Kidney epithelial cell (primary cell): ENCODE data around the gene SV2B. TPM values are rescaled to one million over a fixed set of nuclear protein-coding genes. Genes with fewer than 3 reads are reported as not detected.

Experiments used
- DNase-seq: peaks from one replicate; pipeline ENCODE4 v3.0.0-alpha.2; 2010; ENCODE audit warnings: low read depth
- H3K27me3 ChIP-seq: 2 replicates; pipeline ENCODE4 v1.6.0; 2011; ENCODE audit warnings: low read length; ENCODE audit not compliant: control insufficient read depth, insufficient read depth
- H3K36me3 ChIP-seq: 2 replicates; pipeline ENCODE4 v1.5.1; 2011; ENCODE audit warnings: low read length; ENCODE audit not compliant: control insufficient read depth, insufficient read depth
- H3K4me3 ChIP-seq: 2 replicates; pipeline ENCODE4 v1.5.1; 2011; ENCODE audit warnings: low read depth, mild to moderate bottlenecking, control low read depth, low read length
- CTCF ChIP-seq: IDR thresholded peaks from 2 replicates; pipeline ENCODE4 v1.5.1; 2011; ENCODE audit warnings: mild to moderate bottlenecking, moderate library complexity, low read length, control low read depth, inconsistent platforms; ENCODE audit not compliant: insufficient read depth, poor library complexity, severe bottlenecking
- total RNA-seq: library from RNA; depleted of rRNA; stranded (reverse); fragments of >200 nt; gene quantifications from 2 replicates; pipeline ENCODE4 v1.2.3, GENCODE V29; 2015

Gene SV2B
- total RNA-seq, 1 donor from 2014 or later = 1.8 TPM

GRCh38 chr15:91253605-91254004 lies 153.5 kb downstream of the SV2B start:
- TF ChIP-seq CTCF = no peak
- Histone ChIP-seq H3K27me3 (no peaks in the 10 kb centered on the region), H3K36me3 (no peaks in the 10 kb centered on the region), H3K4me3 (no peak overlapping the region)
- DNase-seq = no peak

GRCh38 chr15:91254766-91255165 lies 154.7 kb downstream of the SV2B start:
- H3K36me3 ChIP-seq = no peaks in the 10 kb centered on the region
- no peak for TF ChIP-seq CTCF
- H3K4me3 ChIP-seq = no peak overlapping the region
- no peak for DNase-seq
- H3K27me3 ChIP-seq = no peaks in the 10 kb centered on the region

GRCh38 chr15:91255670-91256192 lies 155.7 kb downstream of the SV2B start:
- no peaks in the 10 kb centered on the region for H3K27me3 ChIP-seq
- DNase-seq = no peak
- no peak for TF ChIP-seq CTCF
- H3K4me3 ChIP-seq = no peak overlapping the region
- H3K36me3 ChIP-seq = no peaks in the 10 kb centered on the region

GRCh38 chr15:91257746-91258414 lies 157.8 kb downstream of the SV2B start:
- TF ChIP-seq CTCF = no peak
- no peaks in the 10 kb centered on the region for H3K36me3 ChIP-seq

GRCh38 chr15:91258415-91258759 lies 158.3 kb downstream of the SV2B start:
- H3K4me3 ChIP-seq = no peak overlapping the region
- TF ChIP-seq CTCF = no peak
- no peaks in the 10 kb centered on the region for H3K36me3 ChIP-seq
- H3K27me3 ChIP-seq = no peaks in the 10 kb centered on the region
- no peak for DNase-seq

More at GRCh38 chr15:91257746-91258414, 157.8 kb downstream of the SV2B start:
- Histone ChIP-seq H3K4me3 (no peak overlapping the region), H3K27me3 (no peaks in the 10 kb centered on the region)
- DNase-seq = no peak

- DNase-seq = no peak
- H3K4me3 ChIP-seq = no peak overlapping the region
- no peak for TF ChIP-seq CTCF
- H3K36me3 ChIP-seq = no peaks in the 10 kb centered on the region
- no peaks in the 10 kb centered on the region for H3K27me3 ChIP-seq
These were observed 159.0 kb downstream of the SV2B start for GRCh38 chr15:91259077-91259476.
